D721Med (cell line): ENCODE measurements around the gene PLCB1.

Experiments used
- DNase-seq: peaks from one replicate; pipeline ENCODE4 v3.0.0; 2011; ENCODE audit warnings: low spot score; ENCODE audit not compliant: insufficient read length
- FAIRE-seq: peaks from 2 replicates; lab custom pipeline; 2011; peaks lifted over from hg19 to GRCh38; lab: Jason Lieb, UNC
- CTCF ChIP-seq: IDR thresholded peaks from 2 replicates; pipeline ENCODE4 v1.5.1; 2012; ENCODE audit warnings: mild to moderate bottlenecking, control low read depth; ENCODE audit not compliant: insufficient read depth; ENCODE audit errors: missing control alignments

The PLCB1 gene

DNA sequence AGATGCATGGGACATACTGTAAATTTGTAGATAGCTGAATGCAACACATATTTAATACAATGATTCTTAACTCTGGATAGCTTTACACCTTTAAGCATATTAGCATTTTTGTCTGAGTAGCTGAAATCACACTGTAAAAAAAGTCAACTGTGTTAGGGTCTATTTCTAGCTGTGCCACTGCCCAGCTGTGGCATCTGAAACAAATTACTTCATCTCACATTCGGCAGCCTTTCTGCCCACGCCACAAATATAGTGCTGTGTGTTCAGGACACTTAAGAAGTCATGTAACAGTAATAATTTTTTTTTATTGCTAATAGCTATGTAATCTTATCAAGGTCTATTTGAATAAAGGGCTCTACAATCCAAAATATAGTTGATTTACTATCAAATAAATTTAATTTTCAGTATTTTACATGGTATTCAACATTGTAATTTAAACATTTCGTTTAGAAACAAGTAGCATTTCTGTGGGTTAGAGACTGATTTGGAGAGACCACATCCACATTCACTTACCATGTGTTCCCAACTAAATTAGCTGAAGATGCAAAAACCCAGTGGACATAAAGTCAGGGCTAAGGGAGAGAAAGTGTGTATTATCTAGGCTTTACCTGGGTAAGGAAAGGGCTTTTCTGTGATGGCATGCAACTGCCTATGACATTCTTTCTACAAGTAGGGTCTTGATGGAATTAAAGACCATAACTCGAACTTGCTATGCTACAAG is 276.7 kb downstream of the PLCB1 start:
- FAIRE-seq (no peak), DNase-seq (no peak)
- no peak for TF ChIP-seq CTCF

- FAIRE-seq (no peak), DNase-seq (no peak)
- no peak for TF ChIP-seq CTCF
These were observed 281.6 kb downstream of the PLCB1 start for GRCh38 chr20:8413691-8414090.

GRCh38 chr20:8414586-8415274 is 282.7 kb downstream of the PLCB1 start:
- FAIRE-seq (no peak), DNase-seq (no peak)
- TF ChIP-seq CTCF = no peak

DNA sequence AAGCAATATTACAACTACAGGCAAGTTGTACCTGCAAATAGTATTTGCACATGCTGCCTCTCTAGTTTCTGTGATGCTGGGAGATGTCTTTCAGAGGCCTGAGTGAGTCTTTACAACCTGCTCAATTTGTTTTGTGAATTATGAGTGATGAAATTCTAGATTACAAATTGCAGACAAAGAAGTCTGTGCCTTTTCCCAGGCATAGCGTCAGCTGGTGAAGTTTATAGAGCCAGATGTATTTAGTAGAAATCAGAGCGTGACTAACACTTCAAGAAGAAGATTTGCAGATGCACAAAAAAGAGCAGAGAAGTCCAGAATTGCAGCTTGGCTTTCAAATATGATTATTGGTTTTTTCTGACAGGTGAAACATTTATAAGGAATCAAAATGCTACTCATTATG is 289.9 kb downstream of the PLCB1 start:
- no peak for TF ChIP-seq CTCF
- DNase-seq (no peak), FAIRE-seq (no peak)

DNA sequence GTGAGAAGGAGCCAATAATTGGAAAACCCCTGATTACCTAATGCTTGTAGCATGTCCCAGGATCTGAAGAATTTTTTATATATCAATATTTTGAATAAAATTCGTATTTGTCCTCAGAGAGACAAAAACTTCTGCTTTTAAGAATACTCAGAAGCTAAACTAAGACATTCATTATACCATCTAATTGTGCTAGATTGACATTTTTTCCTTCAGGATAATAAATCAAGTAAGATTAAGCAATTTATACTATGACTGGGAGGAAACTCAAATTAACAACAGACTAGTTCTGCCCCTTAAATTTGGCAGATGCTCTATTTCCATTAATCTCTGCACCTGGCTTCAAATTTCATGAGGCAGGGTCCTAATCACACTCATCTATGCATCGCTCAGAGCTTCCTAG is 291.4 kb downstream of the PLCB1 start:
- DNase-seq (no peak), FAIRE-seq (no peak)
- TF ChIP-seq CTCF = no peak

GRCh38 chr20:8424010-8424409 is 291.9 kb downstream of the PLCB1 start:
- FAIRE-seq (no peak), DNase-seq (no peak)
- no peak for TF ChIP-seq CTCF

DNA sequence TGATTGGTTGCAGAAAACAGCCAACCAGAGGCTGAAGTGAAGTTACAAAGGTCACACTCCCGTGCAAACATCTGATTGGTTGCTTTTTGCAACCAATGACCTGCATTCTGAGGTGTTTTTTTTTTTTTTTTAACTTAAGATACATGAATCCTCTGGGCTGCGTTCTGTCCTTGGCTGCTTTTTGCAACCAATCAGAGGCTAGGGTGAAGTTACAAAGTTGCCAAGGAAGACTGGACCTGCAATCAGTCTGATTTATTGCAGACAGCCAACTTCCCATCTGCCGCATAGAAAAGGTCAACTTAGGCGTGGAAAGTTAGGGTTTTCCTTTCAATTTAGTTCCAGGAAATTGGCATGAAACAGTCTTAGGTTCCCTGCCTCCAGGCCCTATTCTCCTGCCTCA is 292.9 kb downstream of the PLCB1 start:
- DNase-seq (no peak), FAIRE-seq (no peak)
- no peak for TF ChIP-seq CTCF
